Upper lobe of left lung (tissue), 4 donors: ENCODE data around the gene OPRL1.

Experiments
- EP300 ChIP-seq, 4 donors: sonication (generic); formaldehyde crosslinking; IDR thresholded peaks; one replicate each; pipeline ENCODE4 v1.5.1; 2017; ENCODE audit warnings: antibody characterized with exemption in 4 of 4, control low read depth in 2 of 4
- TF ChIP-seq, protein P1 (sequence below), 6 experiments: fragments of 450-650 bp in 4 of 6; fragments of 200-600 bp in 2 of 6; sonication (generic) in 2 of 6; IDR thresholded peaks; one replicate each; pipeline ENCODE4 v1.5.1; 2016 to 2019; ENCODE audit warnings: antibody characterized with exemption in 6 of 6

GRCh38 chr20:64102647-64103354 lies 22.9 kb downstream of the OPRL1 start:
- TF ChIP-seq, protein P1, sequence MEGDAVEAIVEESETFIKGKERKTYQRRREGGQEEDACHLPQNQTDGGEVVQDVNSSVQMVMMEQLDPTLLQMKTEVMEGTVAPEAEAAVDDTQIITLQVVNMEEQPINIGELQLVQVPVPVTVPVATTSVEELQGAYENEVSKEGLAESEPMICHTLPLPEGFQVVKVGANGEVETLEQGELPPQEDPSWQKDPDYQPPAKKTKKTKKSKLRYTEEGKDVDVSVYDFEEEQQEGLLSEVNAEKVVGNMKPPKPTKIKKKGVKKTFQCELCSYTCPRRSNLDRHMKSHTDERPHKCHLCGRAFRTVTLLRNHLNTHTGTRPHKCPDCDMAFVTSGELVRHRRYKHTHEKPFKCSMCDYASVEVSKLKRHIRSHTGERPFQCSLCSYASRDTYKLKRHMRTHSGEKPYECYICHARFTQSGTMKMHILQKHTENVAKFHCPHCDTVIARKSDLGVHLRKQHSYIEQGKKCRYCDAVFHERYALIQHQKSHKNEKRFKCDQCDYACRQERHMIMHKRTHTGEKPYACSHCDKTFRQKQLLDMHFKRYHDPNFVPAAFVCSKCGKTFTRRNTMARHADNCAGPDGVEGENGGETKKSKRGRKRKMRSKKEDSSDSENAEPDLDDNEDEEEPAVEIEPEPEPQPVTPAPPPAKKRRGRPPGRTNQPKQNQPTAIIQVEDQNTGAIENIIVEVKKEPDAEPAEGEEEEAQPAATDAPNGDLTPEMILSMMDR (IDR thresholded peaks at IDR 0.05): no peak
- no peak for TF ChIP-seq EP300 (IDR thresholded peaks at IDR 0.05)
